Mucosa of descending colon (tissue), 3 donors: Measurements from ENCODE around the gene SHC1. TPM values are rescaled to one million over a fixed set of nuclear protein-coding genes. Genes with fewer than 3 reads are reported as not detected.
A peak's percentile ranks its signal among the peaks of the same experiment; 100 is the strongest.

ENCODE experiments used
- ATAC-seq: fragments of 200-7000 bp; cut with Tn5 transposase; one replicate; pipeline ENCODE4 v1.9.1; 2020; ENCODE audit warnings: mild to moderate bottlenecking, moderate library complexity
- DNase-seq, 3 donors: peaks; one replicate each; pipeline ENCODE4 v3.0.0-alpha.2; 2020
- H3K36me3 ChIP-seq: fragments of 200-600 bp; one replicate; pipeline ENCODE4 v1.8.0; 2021; ENCODE audit warnings: low read depth, mild to moderate bottlenecking
- H3K4me1 ChIP-seq: fragments of 200-600 bp; one replicate; pipeline ENCODE4 v1.8.0; 2021; ENCODE audit warnings: low read depth, mild to moderate bottlenecking
- H3K4me3 ChIP-seq: fragments of 200-600 bp; one replicate; pipeline ENCODE4 v1.8.0; 2021; ENCODE audit warnings: mild to moderate bottlenecking
- H3K9me3 ChIP-seq: fragments of 200-600 bp; one replicate; pipeline ENCODE4 v1.8.0; 2021; ENCODE audit warnings: mild to moderate bottlenecking
- CTCF ChIP-seq: fragments of 200-600 bp; IDR thresholded peaks from one replicate; pipeline ENCODE4 v1.8.0; 2022; ENCODE audit warnings: antibody characterized with exemption, mild to moderate bottlenecking
- intact Hi-C, 2 donors: fragments of 100-400 bp; cut with DNase I in 1 of 2; cut with micrococcal nuclease in 1 of 2; formaldehyde crosslinking; loops; one replicate each; pipeline versions ENCODE4 v1.11.0 to v1.11.1; 2022; cut with DNase I, micrococcal nuclease
- total RNA-seq, 3 donors: library from RNA; stranded (reverse); fragmentation: NEBNext Ultra II Directional in 2 of 3; extraction: Animal tissue kit (Norgen Biotek cat#: 25700) in 2 of 3; gene quantifications; one replicate each; pipeline versions ENCODE4 v1.2.1 to v1.2.4, GENCODE V29; 2021 to 2023
- donor health status: DM: no; HTN: no; CAD: no; lungs with moderate emphysema.
- donor health status: DM: no; HTN: no; CAD: no.
- donor health status: DM: no; HTN: yes; CAD: no.

The SHC1 gene
- total RNA-seq, 3 donors from 2014 or later, result 92.7 to 130 (median 122) TPM

GRCh38 chr1:154994591-154994990 lies 24.0 kb upstream of the SHC1 start:
- Histone ChIP-seq H3K9me3 (no peaks in the 10 kb centered on the region), H3K4me1 (peaks cover 11% of the 10 kb centered on the region), H3K36me3 (no peaks in the 10 kb centered on the region), H3K4me3 (no peak overlapping the region)
- peak in 1 of 3 donors; percentile 15 for DNase-seq
- no peak for ATAC-seq
- TF ChIP-seq CTCF, result no peak
- intact Hi-C loops, result no loop called here

- no peak for TF ChIP-seq CTCF
- intact Hi-C loops, result no loop called here
- Histone ChIP-seq H3K36me3 (no peaks in the 10 kb centered on the region), H3K9me3 (no peaks in the 10 kb centered on the region), H3K4me3 (no peak overlapping the region), H3K4me1 (peaks cover 12% of the 10 kb centered on the region)
- DNase-seq (no peak), ATAC-seq (no peak)
Measured at GRCh38 chr1:154994269-154994587, 23.7 kb upstream of the SHC1 start.

GRCh38 chr1:154993572-154994268 lies 23.2 kb upstream of the SHC1 start, which contains the start of gene LENEP:
LENEP (plus strand) TSS chr1:154993586; CDS start chr1:154993608, 22 bp downstream.
- Histone ChIP-seq H3K9me3 (no peaks in the 10 kb centered on the region), H3K36me3 (no peaks in the 10 kb centered on the region), H3K4me3 (no peak within 1 kb of the TSS), H3K4me1 (peaks cover 11% of the 10 kb centered on the region)
- ATAC-seq (no peak), DNase-seq (peak in 2 of 3 donors; percentile 35 to 41)
- intact Hi-C loops, result no loop called here
- no peak for TF ChIP-seq CTCF

GRCh38 chr1:154992721-154993571 lies 22.4 kb upstream of the SHC1 start:
- ATAC-seq (peak; percentile 30), DNase-seq (peak in 2 of 3 donors; percentile 32 to 41)
- no peak for TF ChIP-seq CTCF
- Histone ChIP-seq H3K4me3 (no peak overlapping the region), H3K4me1 (peaks cover 8% of the 10 kb centered on the region), H3K9me3 (no peaks in the 10 kb centered on the region), H3K36me3 (no peaks in the 10 kb centered on the region)
- intact Hi-C loops, result no loop called here

GRCh38 chr1:154990276-154990675 lies 19.7 kb upstream of the SHC1 start:
- Histone ChIP-seq H3K9me3 (no peaks in the 10 kb centered on the region), H3K4me1 (peaks cover 8% of the 10 kb centered on the region), H3K4me3 (no peak overlapping the region), H3K36me3 (no peaks in the 10 kb centered on the region)
- no peak for TF ChIP-seq CTCF
- intact Hi-C loops, result no loop called here
- DNase-seq (peak in 2 of 3 donors; percentile 13 to 39), ATAC-seq (no peak)
